ENCODE results near the gene SLC1A3. TPM values are rescaled to one million over a fixed set of nuclear protein-coding genes. Genes with fewer than 3 reads are reported as not detected.

The SLC1A3 gene
- total and polyA plus RNA-seq, 2 of the 4 experiments (the other 2 are of a cell fraction) = 0.27 to 1.3 TPM

DNA sequence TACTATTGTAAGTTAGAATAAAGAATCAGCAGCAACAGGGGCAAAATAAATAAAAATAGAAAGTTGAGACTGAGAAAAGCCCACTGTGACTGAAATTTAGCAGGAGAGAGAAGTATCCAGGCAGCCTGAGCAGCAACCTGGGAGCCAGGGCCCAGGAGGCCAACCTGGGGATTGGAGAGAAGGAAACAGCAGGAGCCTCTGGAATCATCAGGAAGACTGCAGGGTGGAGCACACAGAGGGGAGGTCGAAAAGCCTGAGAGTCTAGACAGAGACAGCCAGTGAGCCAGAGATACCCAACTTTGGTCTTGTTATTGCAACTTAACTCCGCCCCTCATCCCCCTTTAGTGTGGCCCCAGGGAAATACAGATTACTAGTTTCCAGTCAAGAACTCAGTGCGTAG lies 98.6 kb downstream of the SLC1A3 start:
- intact Hi-C loops (cut with micrococcal nuclease) = no loop called here
- H3K4ac ChIP-seq (ENCODE audit: low read depth, low read length) = no peak overlapping the region
- H3K27me3 ChIP-seq (ENCODE audit: control insufficient read depth, insufficient read depth, low read length) = peaks cover 33% of the 10 kb centered on the region
- 71% methylated on average over 2 of the region's 3 CpGs; no CpG with 5 or more reads in 1 of the 2 experiments for WGBS, 2 experiments (ENCODE audit: extremely low coverage in 2 of 2, insufficient read length in 1 of 2)
- H3K14ac ChIP-seq (replicated peaks; ENCODE audit: low read depth, low read length) = no peak overlapping the region
- H3K18ac ChIP-seq (ENCODE audit: low read depth, low read length) = no peak overlapping the region
- H3K9me3 ChIP-seq (ENCODE audit: control insufficient read depth, insufficient read depth, low read length) = no peaks in the 10 kb centered on the region
- no peak overlapping the region for H3K9ac ChIP-seq (ENCODE audit: low read depth, low read length)
- DNase-seq (no peak), ATAC-seq (ENCODE audit: low read depth) (no peak)
- no peak overlapping the region for H2BK120ac ChIP-seq (ENCODE audit: low read depth, low read length)
- no peak overlapping the region for H2AK5ac ChIP-seq (ENCODE audit: low read depth, low read length)
- in situ Hi-C loops (cut with MboI; ENCODE audit: low sequenced_read_pairs) = no loop called here
- ChIA-PET POLR2A (ENCODE audit: unreplicated experiment) (no interaction called here), CTCF (no interaction called here)
- H4K20me1 ChIP-seq (ENCODE audit: insufficient read depth, low read length) = no peaks in the 10 kb centered on the region
- TF ChIP-seq, protein P1, sequence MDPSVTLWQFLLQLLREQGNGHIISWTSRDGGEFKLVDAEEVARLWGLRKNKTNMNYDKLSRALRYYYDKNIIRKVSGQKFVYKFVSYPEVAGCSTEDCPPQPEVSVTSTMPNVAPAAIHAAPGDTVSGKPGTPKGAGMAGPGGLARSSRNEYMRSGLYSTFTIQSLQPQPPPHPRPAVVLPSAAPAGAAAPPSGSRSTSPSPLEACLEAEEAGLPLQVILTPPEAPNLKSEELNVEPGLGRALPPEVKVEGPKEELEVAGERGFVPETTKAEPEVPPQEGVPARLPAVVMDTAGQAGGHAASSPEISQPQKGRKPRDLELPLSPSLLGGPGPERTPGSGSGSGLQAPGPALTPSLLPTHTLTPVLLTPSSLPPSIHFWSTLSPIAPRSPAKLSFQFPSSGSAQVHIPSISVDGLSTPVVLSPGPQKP (IDR thresholded peaks at IDR 0.05; ENCODE audit: borderline replicate concordance, low read depth, low read length) = no peak
- TF ChIP-seq CHD1 (IDR thresholded peaks at IDR 0.05; ENCODE audit: low read depth, low read length) = no peak
- TF ChIP-seq RCOR1 (IDR thresholded peaks at IDR 0.05; ENCODE audit: insufficient replicate concordance, low read length) = no peak
- no peak for TF ChIP-seq CEBPB (IDR thresholded peaks at IDR 0.05; ENCODE audit: low read depth, low read length)
- no peak for TF ChIP-seq MAFK (IDR thresholded peaks at IDR 0.05; ENCODE audit: low read depth, low read length)
- H3K36me3 ChIP-seq (ENCODE audit: control insufficient read depth, insufficient read depth, low read length) = no peaks in the 10 kb centered on the region
- no peak overlapping the region for H2AFZ ChIP-seq (replicated peaks; ENCODE audit: low read length, poor library complexity)
- dilution Hi-C loops (cut with HindIII; ENCODE audit: low sequenced_read_pairs, unreplicated experiment) = no loop called here
- H2BK20ac ChIP-seq (ENCODE audit: low read depth, low read length) = no peak overlapping the region
- H3K27ac ChIP-seq (ENCODE audit: insufficient read depth, low read length) = no peak overlapping the region
- no peak overlapping the region for H3K4me2 ChIP-seq (ENCODE audit: low read depth, low read length)
- BruUV-seq (replicated peaks) = no TSS peak
- H3K9me1 ChIP-seq (ENCODE audit: insufficient read depth, low read length) = no peaks in the 10 kb centered on the region
- no peak overlapping the region for H4K8ac ChIP-seq (ENCODE audit: low read depth in 2 of 2, low read length in 2 of 2)
- H3K56ac ChIP-seq (ENCODE audit: extremely low read depth, insufficient read depth, low read length) = no peak overlapping the region
- H3K4me3 ChIP-seq (ENCODE audit: insufficient read depth, low read depth, low read length) = no peak overlapping the region
- no peaks in the 10 kb centered on the region for H3K79me1 ChIP-seq (ENCODE audit: low read depth in 1 of 2, low read length in 2 of 2)
- H4K91ac ChIP-seq (ENCODE audit: insufficient read depth, low read depth, low read length) = no peak overlapping the region
- H2AK9ac ChIP-seq (replicated peaks; ENCODE audit: low read depth, low read length, poor library complexity) = no peak overlapping the region
- no peak overlapping the region for H3K23ac ChIP-seq (ENCODE audit: low read depth, low read length)
- no peak overlapping the region for H4K5ac ChIP-seq (ENCODE audit: low read depth, low read length)
- H3K4me1 ChIP-seq (ENCODE audit: control insufficient read depth, insufficient read depth, low read length) = no peaks in the 10 kb centered on the region
- no peak overlapping the region for H2BK5ac ChIP-seq (ENCODE audit: low read depth, low read length, poor library complexity, severe bottlenecking)
- H2BK15ac ChIP-seq (ENCODE audit: low read depth, low read length) = no peak overlapping the region
